Cardiac fibroblast (primary cell): Measurements from ENCODE around the gene TGFBRAP1.
"Not testable (repeated sequence)": the region's sequence is repeated elsewhere in the genome, so short reads cannot be mapped to it uniquely, and the experiment has no call there.

Experiments
- DNase-seq, 2 donors: peaks; one replicate each; pipeline versions ENCODE4 v3.0.0 to v3.0.0-alpha.2; 2010; ENCODE audit warnings: low read depth in 2 of 2
- H3K4me3 ChIP-seq, 2 donors: replicated peaks in 1 of 2; 1 replicate in 1 of 2; 2 replicates in 1 of 2; pipeline ENCODE4 v1.5.1; 2011; ENCODE audit warnings: low read depth in 2 of 2, low read length in 2 of 2, mild to moderate bottlenecking in 2 of 2, moderate library complexity in 1 of 2
- TF ChIP-seq, protein P1 (sequence below): IDR thresholded peaks from one replicate; pipeline ENCODE4 v1.5.1; 2011; ENCODE audit warnings: low read depth, mild to moderate bottlenecking, low read length, inconsistent platforms

TGFBRAP1 gene

DNA sequence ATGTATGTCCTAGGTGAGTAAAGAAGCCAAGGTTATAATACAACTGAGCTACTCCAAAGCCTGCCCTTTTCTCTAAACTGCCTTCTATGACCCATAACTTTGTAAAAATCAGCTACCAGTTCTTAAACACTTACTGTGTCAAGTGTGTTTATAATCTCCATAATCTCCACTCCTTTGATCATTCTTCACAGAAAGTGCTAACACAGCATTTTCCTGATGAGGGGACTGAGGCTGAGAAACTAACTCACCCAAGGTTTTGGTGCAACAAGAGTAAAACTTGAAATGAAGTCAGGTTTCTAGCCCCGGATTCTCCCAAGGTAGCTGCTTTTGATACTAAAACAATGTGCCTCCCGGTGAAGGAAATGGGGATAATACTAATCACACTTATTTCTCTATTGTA, 5.9 kb upstream of the TGFBRAP1 start:
- no peak for DNase-seq
- TF ChIP-seq, protein P1, sequence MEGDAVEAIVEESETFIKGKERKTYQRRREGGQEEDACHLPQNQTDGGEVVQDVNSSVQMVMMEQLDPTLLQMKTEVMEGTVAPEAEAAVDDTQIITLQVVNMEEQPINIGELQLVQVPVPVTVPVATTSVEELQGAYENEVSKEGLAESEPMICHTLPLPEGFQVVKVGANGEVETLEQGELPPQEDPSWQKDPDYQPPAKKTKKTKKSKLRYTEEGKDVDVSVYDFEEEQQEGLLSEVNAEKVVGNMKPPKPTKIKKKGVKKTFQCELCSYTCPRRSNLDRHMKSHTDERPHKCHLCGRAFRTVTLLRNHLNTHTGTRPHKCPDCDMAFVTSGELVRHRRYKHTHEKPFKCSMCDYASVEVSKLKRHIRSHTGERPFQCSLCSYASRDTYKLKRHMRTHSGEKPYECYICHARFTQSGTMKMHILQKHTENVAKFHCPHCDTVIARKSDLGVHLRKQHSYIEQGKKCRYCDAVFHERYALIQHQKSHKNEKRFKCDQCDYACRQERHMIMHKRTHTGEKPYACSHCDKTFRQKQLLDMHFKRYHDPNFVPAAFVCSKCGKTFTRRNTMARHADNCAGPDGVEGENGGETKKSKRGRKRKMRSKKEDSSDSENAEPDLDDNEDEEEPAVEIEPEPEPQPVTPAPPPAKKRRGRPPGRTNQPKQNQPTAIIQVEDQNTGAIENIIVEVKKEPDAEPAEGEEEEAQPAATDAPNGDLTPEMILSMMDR = no peak
- no peak overlapping the region for H3K4me3 ChIP-seq

DNA sequence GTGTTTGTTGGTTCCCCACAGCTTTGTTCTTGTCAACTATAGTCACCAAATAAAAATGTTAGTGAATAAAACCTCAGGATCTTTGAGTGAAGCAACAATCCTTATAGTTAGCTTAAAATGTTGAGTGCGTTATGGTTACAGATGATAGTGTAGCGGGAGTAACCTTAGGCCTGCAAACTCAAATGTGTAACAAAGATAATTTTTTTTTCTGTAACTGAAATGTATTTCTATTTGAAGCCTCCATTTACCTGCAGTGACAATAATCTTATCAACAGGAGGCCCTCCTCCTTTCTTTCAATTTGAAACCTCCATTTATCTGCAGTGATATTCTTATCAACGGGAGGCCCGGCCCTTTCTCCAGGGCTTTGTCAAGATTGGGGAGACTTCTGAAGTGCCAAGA, 4.7 kb upstream of the TGFBRAP1 start:
- TF ChIP-seq, protein P1 = no peak
- H3K4me3 ChIP-seq = no peak overlapping the region
- DNase-seq = no peak

DNA sequence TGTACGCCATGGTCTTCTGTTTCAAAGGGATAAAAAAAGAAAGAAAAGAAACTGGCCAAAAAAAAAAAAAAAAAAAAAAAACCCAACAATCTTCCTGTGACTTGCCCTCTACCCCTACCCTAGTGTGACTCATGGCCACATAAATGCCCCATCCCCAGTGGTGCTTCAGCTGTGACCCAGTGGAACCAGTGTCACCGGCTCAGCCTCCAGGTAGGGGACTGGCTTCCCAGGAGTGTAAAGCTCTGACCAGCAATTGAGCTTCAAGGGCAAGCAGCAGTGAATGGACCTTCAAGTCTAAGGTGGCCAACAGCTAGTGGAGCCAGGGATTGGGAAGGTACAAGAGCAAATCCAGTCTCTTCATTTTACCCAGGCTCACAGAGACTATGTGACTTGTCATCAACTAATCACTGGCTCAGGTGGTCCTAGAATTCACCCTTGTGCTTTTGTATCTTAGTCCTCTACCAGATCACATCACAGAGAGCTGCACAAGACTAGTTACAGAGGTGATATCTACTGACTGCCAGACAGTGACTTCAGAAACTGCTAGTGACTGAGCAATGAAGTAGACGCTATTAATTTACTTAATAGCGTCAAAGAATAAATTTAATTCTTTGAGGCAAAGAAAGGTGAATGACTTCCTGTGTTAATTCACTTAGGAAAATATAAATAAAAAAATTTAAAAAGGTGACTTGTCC, 1.3 kb upstream of the TGFBRAP1 start:
- TF ChIP-seq, protein P1 = no peak
- no peak for DNase-seq
- no peak overlapping the region for H3K4me3 ChIP-seq

DNA sequence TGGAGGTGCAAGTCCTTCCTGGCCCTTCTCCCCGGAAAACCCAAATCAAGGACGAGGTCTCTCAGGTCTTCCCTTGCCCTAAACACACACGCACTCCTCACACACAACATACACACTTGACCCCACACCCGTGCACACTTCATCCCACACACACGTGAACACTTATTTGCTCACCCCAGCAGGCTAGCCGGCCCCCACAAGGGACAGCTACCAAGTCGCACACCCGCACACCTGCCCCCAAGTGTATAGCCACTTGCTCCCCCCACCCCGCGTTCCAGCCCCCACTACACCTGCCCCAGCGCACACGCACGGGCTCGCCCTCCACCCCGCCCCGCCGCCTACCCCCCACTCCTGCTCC, 359 bp downstream of the TGFBRAP1 start:
- no peak for DNase-seq
- TF ChIP-seq, protein P1 = no peak
- H3K4me3 ChIP-seq = peak overlapping the region; percentile 64 to 69

DNA sequence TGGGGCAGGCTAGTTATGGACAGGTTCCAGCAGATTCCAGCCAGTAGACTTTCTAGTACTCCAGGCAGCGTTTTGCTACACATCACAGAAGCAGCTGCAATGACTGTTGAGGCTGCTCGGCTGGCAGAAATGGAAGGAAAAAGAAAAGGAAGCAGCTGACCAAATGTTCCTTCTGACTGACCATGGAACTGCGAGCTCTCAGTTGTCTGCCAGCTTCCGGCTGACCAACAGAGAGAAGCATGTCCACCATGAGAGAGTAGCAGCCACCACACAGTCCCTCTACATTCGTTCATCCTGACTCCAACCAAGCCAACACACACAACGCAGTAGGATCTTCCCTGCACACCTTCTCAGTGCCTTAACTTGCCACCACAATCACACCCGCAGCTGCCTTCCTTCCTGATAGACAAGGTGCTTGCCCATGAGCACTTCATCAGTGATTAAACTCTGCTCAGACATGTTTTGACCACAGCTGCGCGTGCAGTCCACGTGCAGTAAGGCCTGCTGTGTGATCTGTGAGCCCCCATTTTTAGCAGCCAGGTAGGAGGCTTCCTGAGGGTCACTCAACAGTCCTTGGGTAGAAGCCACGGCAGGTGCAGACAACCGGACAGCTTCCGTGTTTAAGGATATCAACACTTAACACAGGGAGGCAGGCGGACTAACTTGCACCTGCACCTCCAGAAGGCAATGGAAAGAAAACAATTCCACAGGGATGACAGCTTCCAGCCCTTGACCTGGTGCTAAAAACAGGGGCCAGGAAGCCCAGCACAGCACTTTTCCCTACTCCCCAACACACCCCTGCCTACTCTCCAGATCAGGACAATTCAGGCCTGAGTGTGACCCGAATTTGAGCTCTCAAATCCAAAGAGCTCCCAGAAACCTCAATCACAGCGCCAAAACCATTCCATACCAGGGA, 996 bp downstream of the TGFBRAP1 start:
- TF ChIP-seq, protein P1 = no peak
- H3K4me3 ChIP-seq = peak overlapping the region; percentile 64 to 69
- peak; percentile 41 to 43 for DNase-seq

DNA sequence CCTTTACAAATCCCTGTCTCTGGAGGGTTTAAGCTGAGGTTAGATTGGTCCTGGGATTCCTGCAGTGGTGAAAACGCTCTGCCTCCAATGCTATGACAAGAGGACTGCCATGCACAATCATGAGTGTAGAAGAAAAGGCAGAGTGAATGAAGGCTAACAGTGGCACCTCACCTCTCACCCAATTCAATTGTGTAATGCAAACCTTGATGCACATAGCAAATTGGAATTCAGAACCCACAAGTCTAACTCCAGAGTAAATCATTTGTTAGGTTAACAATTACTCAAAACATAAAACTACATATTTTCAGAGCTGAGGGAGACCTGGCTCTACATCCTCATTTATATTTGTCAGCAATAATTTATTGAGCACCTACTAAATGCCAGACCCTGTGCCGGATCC, 1.8 kb downstream of the TGFBRAP1 start:
- H3K4me3 ChIP-seq = no peak overlapping the region
- DNase-seq = no peak
- TF ChIP-seq, protein P1 = no peak

DNA sequence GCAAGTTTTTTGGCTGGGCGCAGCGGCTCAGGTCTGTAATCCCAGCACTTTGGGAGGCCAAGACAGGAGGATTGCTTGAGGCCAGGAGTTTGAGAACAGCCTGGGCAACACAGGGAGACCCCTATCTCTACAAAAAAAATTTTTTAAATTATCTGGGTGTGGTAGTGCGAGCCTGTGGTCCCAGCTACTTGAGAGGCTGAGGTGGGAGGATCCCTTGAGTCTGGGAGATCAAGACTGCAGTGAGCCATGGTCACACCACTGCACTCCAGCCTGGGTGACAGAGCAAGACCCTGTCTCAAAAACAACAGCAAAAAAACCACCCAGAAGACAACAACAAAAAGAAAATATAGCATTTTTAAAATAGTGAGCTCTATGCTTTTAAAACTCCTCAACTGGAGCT, 2.3 kb downstream of the TGFBRAP1 start:
- not testable (repeated sequence) for DNase-seq, H3K4me3 ChIP-seq
